Lower lobe of right lung (tissue), 2 donors: ENCODE measurements around the gene SEC24C. TPM values are rescaled to one million over a fixed set of nuclear protein-coding genes. Genes with fewer than 3 reads are reported as not detected.
"Not testable (repeated sequence)": the region's sequence is repeated elsewhere in the genome, so short reads cannot be mapped to it uniquely, and the experiment has no call there.

Experiments
- ATAC-seq, 2 donors: fragments of 200-7000 bp; cut with Tn5 transposase; one replicate each; pipeline ENCODE4 v1.9.1; 2020 to 2022; ENCODE audit warnings: mild to moderate bottlenecking in 2 of 2, moderate library complexity in 2 of 2
- DNase-seq: peaks from one replicate; pipeline ENCODE4 v3.0.0-alpha.2; 2020
- H3K27ac ChIP-seq: fragments of 200-600 bp; one replicate; pipeline ENCODE4 v1.8.0; 2022
- H3K27me3 ChIP-seq: fragments of 200-600 bp; one replicate; pipeline ENCODE4 v1.8.0; 2022; ENCODE audit warnings: low read depth
- H3K36me3 ChIP-seq: fragments of 200-600 bp; one replicate; pipeline ENCODE4 v1.8.0; 2022; ENCODE audit warnings: mild to moderate bottlenecking
- H3K4me1 ChIP-seq: fragments of 200-600 bp; one replicate; pipeline ENCODE4 v1.8.0; 2022
- H3K4me3 ChIP-seq: fragments of 200-600 bp; one replicate; pipeline ENCODE4 v1.8.0; 2022; ENCODE audit warnings: mild to moderate bottlenecking
- H3K9me3 ChIP-seq: fragments of 200-600 bp; one replicate; pipeline ENCODE4 v1.8.0; 2022
- CTCF ChIP-seq: fragments of 200-600 bp; IDR thresholded peaks from one replicate; pipeline ENCODE4 v1.8.0; 2022; ENCODE audit warnings: antibody characterized with exemption, mild to moderate bottlenecking
- intact Hi-C: fragments of 100-400 bp; cut with DNase I; formaldehyde crosslinking; loops from one replicate; pipeline ENCODE4 v1.11.0; 2022
- total RNA-seq: library from RNA; stranded (reverse); fragmentation: NEBNext Ultra II Directional; extraction: Animal tissue kit (Norgen Biotek cat#: 25700); gene quantifications from one replicate; pipeline ENCODE4 v1.2.1, GENCODE V29; 2021
- donor health status: DM: no; HTN: yes; CAD: no; lungs with severe emphysema.

The SEC24C gene
- total RNA-seq, 1 donor from 2014 or later, result 71.4 TPM

GRCh38 chr10:73788864-73789658 lies 44.9 kb downstream of the SEC24C start:
- no peak for ATAC-seq
- intact Hi-C loops, result no loop called here
- no peak overlapping the region for H3K27ac ChIP-seq
- DNase-seq, result no peak
- H3K36me3 ChIP-seq, result peaks cover 56% of the 10 kb centered on the region
- peaks cover 30% of the 10 kb centered on the region for H3K4me1 ChIP-seq
- no peak for TF ChIP-seq CTCF
- no peaks in the 10 kb centered on the region for H3K9me3 ChIP-seq
- no peak overlapping the region for H3K4me3 ChIP-seq
- no peaks in the 10 kb centered on the region for H3K27me3 ChIP-seq

DNA sequence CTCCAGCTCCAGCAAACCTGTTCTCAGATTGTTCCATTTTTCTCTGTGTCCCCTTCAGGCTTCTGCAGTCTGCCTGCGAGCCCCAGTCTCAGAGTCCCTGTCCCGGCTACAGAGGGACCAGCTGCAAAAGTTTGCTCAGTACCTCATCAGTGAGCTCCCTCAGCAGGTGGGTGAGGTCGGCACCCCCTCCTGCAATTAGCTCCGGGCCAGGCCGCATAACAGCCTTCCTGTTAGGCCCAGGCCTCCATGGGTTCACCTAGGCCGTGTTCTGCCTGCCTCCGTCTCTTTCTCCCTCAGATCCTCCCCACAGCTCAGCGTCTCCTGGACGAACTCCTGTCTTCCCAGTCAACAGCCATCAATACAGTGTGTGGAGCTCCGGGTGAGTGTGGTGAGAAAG lies 45.5 kb downstream of the SEC24C start:
- no peak overlapping the region for H3K27ac ChIP-seq
- H3K36me3 ChIP-seq, result peaks cover 62% of the 10 kb centered on the region
- no peaks in the 10 kb centered on the region for H3K9me3 ChIP-seq
- intact Hi-C loops, result no loop called here
- H3K27me3 ChIP-seq, result no peaks in the 10 kb centered on the region
- no peak for DNase-seq
- TF ChIP-seq CTCF, result no peak
- H3K4me1 ChIP-seq, result peaks cover 27% of the 10 kb centered on the region
- ATAC-seq, result no peak
- H3K4me3 ChIP-seq, result no peak overlapping the region

GRCh38 chr10:73790886-73791625 lies 46.9 kb downstream of the SEC24C start:
- ATAC-seq (no peak), DNase-seq (no peak)
- Histone ChIP-seq H3K36me3 (peaks cover 76% of the 10 kb centered on the region), H3K4me1 (peaks cover 24% of the 10 kb centered on the region), H3K4me3 (no peak overlapping the region), H3K9me3 (no peaks in the 10 kb centered on the region), H3K27me3 (no peaks in the 10 kb centered on the region), H3K27ac (no peak overlapping the region)
- intact Hi-C loops, result no loop called here
- no peak for TF ChIP-seq CTCF

DNA sequence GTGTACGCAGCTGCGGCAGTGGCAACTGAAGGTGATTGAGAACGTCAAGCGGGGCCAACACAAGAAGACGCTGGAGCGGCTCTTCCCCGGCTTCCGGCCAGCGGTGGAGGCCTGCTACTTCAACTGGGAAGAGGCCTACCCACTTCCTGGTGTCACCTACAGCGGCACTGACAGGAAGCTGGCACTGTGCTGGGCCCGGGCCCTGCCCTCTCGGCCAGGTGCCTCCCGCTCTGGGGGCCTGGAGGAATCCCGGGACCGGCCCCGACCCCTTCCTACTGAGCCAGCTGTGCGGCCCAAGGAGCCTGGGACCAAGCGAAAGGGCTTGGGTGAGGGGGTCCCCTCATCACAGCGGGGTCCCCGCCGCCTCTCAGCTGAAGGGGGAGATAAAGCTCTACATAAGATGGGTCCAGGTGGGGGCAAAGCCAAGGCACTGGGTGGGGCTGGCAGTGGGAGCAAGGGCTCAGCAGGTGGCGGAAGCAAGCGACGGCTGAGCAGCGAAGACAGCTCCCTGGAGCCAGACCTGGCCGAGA lies 47.8 kb downstream of the SEC24C start:
- no peak for TF ChIP-seq CTCF
- H3K36me3 ChIP-seq, result peaks cover 85% of the 10 kb centered on the region
- DNase-seq, result no peak
- peak in 1 of 2 donors; percentile 11 for ATAC-seq
- no peaks in the 10 kb centered on the region for H3K27me3 ChIP-seq
- H3K4me1 ChIP-seq, result peaks cover 16% of the 10 kb centered on the region
- H3K4me3 ChIP-seq, result no peak overlapping the region
- intact Hi-C loops, result no loop called here
- H3K27ac ChIP-seq, result no peak overlapping the region
- no peaks in the 10 kb centered on the region for H3K9me3 ChIP-seq

DNA sequence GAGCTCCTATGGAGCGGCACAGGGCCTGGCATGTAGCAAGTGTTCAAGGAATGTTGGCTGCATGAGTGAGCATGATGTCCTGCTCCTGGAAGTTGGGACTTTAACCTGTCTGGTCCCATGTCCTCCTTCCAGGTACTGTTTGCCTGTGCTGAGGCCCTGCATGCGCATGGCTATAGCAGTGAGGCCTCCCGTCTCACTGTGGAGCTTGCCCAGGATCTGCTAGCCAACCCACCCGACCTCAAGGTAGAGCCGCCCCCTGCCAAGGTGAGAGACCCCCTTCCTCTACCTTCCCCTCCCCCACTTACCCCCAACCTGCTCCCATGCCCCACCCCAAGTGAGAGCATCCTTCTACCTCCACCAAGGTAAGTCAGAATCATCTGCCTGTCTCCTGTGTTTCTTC lies 49.3 kb downstream of the SEC24C start:
- peaks cover 100% of the 10 kb centered on the region for H3K36me3 ChIP-seq
- no peak for TF ChIP-seq CTCF
- no peaks in the 10 kb centered on the region for H3K27me3 ChIP-seq
- DNase-seq, result no peak
- H3K4me1 ChIP-seq, result peaks cover under 1% of the 10 kb centered on the region
- no peaks in the 10 kb centered on the region for H3K9me3 ChIP-seq
- no peak overlapping the region for H3K4me3 ChIP-seq
- intact Hi-C loops, result no loop called here
- no peak for ATAC-seq
- H3K27ac ChIP-seq, result no peak overlapping the region

- H3K27me3 ChIP-seq, H3K27ac ChIP-seq, H3K4me1 ChIP-seq, H3K4me3 ChIP-seq, ATAC-seq, DNase-seq, H3K9me3 ChIP-seq, intact Hi-C loops: not testable (repeated sequence)
- H3K36me3 ChIP-seq, result peaks cover 100% of the 10 kb centered on the region
Observed at GRCh38 chr10:73795491-73795890, 51.3 kb downstream of the SEC24C start.

GRCh38 chr10:73796035-73796434 lies 51.9 kb downstream of the SEC24C start:
- H3K27me3 ChIP-seq, H3K4me1 ChIP-seq, DNase-seq, H3K4me3 ChIP-seq, intact Hi-C loops, ATAC-seq, H3K9me3 ChIP-seq, H3K27ac ChIP-seq: not testable (repeated sequence)
- peaks cover 98% of the 10 kb centered on the region for H3K36me3 ChIP-seq
